Measurements from ENCODE around the gene SERPINE2.

Gene SERPINE2

GRCh38 chr2:224042191-224042696, 3.2 kb upstream of the SERPINE2 start:
- no peak for DNase-seq

DNA sequence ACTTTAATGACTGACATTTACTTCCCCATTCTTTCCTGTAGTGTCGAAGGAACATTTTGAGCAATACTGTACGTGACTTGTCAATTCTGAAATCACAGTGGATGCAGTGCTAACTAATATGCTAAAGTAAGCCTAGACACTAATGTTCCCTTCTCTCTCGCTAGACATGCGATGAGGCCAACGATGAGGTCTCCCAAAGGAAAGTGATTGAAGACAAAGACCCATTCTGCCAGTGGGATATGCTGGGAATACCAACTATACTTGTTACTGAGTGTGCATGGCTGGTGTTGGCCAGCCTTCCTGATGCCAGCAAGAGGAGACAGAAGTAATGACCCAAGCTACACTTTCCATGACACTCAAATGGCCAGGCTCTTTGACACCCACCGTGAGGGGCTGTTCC, 2.5 kb upstream of the SERPINE2 start:
- DNase-seq: no peak

DNA sequence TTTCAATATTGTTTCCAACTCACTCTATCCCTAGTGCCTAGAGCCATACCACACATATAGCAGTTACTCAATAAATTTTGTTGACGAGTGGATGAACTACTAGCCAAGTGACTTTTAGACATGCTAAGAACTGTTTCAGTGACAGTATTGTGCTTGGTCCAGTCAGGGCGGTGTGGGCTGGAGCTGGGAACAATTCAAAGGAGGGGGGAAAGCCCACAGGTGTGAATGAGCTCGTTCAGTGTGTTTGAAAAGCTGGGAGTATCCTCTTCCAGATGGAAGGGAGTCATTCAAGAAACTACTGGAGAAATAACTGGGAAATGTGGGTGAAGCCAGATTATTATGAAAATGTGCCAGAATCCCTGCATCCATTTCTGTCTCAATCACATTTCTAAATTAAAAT, 1.7 kb upstream of the SERPINE2 start:
- no peak for DNase-seq

- no peak for DNase-seq
Observed at GRCh38 chr2:224039770-224040440, 819 bp upstream of the SERPINE2 start.

- DNase-seq: no peak
Observed at GRCh38 chr2:224038830-224039079, 331 bp downstream of the SERPINE2 start.

DNA sequence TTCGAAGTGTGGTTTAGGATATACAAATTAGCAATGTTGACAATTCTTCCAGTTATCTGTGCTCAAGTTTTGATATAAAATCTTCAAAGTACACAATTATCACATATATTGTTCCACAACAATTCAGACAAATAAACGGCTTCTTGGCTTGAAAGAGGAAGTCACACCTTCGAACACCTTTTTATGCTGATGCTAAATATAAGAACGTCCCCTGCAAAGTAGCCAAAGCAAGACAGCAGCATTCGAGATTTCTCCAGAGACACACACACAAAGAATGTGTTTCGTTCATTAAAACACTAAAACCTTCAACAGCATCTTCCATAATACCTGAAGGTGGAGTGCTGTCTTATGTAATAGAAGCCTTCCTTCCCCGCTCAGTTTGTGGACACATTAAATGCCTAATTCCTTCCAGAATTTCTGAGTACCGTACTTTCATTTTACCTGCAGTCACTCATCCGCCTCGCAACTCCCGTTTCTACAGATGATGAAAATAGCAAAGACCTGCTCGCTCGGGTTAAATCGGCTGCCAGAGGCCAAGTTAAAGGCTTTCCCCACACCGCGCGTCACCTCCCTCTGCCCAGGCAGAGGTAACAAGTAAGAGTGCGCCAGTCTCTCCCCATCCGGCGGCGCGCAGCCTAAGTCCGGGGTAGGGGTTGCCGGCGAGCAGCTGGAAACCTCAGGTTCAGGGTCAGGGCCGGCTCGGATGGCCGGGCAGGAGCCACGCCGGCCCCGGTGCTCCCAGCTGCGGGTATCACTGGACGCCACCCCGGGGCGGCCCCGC, 847 bp downstream of the SERPINE2 start:
- DNase-seq: peak; percentile 27 to 29

DNA sequence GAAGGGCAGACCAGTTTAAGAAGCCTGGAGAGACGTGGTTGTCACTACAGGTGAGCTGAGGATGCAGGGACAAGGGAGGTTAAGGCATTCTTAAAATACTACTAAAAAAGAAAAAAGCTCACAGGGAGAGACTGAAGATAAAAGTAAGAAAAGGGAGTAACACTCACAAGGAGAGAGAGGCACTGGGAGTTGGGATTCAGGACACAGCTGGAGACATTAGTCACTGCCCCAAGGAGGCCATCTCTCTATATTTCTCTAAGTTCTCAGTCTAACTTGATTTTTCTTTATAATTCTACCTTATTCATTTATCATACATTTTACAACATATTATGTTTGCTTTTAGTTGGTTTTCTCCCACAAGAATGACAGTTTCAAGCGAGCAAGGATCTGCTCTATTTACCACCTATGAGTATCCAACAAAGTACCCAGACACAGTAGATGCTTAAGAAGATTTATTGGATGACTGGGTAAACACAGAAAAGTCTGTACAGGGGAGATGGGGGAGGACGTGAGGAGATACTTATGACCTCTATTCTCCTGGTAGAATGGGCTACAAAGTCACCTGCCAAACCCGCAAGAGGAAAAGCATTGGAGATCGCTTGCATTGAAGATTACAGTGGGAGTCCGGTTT, 2.2 kb downstream of the SERPINE2 start:
- DNase-seq: no peak

- no peak for DNase-seq
Observed at GRCh38 chr2:224034017-224034416, 5.1 kb downstream of the SERPINE2 start.

GRCh38 chr2:224033601-224034000, 5.5 kb downstream of the SERPINE2 start:
- DNase-seq: no peak

DNA sequence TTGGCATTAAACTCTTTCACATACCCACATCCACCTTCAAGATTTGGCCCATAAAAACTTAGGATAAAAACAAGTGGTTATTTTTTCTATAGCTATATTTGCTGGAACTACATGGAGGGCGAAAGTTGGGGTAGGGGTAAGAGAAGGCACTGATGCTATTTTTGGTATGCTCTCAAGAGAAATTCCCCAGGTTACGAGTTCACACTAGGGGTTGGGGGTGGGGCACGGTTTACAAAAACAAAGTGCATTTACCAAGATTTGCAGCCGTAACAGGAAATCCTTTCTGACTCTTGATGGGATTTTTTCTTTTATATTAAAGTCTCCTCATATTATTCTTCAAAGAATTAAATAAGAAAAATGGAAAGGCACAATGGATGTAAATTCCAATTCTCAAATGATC, 6.8 kb downstream of the SERPINE2 start:
- DNase-seq: no peak

- DNase-seq: no peak
Observed at GRCh38 chr2:224031358-224031970, 7.6 kb downstream of the SERPINE2 start.

DNA sequence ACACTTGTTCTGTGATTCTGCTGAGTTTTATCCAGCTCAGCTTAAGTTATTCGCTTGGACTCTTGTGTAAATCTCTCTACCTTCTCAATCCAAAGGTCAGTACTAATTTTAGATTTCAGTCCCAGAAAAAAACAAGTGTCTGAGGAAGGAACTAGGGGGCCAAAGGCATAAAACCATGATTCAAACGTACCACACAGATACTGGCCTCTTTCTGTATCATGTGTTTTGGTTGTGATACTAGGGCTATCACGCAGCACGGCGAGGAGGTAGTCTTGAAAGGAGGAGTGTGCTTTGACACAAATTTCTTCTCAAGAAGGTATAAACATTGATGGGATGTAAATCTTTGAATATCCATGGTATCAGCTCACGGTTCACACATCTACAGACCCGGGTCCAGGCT, 8.3 kb downstream of the SERPINE2 start:
- DNase-seq: no peak

DNA sequence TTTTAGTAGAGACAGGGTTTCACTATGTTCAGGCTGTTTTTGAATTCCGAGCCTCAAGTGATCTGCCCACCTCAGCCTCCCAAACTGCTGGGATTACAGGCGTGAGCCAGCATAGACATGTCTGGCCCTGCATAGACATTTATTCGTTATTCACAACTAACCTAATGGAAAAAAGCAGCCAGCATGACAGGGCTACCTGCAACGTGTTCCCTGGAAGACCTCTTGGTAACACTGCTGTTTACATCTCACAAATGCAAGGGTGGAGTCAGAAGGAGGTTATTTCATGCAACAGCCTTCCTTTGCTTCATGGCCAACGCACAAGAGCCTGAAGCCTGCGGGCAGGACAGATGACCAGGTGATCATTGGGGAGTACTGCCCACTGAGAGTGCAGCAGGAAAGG, 9.2 kb downstream of the SERPINE2 start:
- DNase-seq: no peak

- DNase-seq: no peak
Observed at GRCh38 chr2:224027931-224028330, 11.2 kb downstream of the SERPINE2 start.

- no peak for DNase-seq
Observed at GRCh38 chr2:224027070-224027469, 12.0 kb downstream of the SERPINE2 start.

DNA sequence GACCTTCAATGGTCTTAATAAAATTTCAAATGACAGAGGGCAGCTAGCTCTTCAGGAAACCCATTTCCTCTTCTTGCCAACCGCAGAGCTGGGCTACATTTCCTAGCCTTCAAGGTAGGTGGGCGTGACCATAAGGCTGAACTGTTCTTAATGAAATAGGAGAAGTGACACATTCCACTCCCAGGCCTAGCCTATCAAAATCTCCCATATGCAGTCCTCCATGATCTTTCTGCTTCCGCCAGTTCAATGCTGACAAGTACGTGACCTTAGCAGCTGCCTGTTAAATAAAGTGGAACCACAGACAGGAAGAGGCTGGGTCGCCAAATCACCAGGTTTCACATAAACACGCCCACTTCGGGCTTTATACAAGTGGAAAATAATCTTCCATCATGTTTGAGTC, 13.2 kb downstream of the SERPINE2 start:
- peak; percentile 43 to 59 for DNase-seq

DNA sequence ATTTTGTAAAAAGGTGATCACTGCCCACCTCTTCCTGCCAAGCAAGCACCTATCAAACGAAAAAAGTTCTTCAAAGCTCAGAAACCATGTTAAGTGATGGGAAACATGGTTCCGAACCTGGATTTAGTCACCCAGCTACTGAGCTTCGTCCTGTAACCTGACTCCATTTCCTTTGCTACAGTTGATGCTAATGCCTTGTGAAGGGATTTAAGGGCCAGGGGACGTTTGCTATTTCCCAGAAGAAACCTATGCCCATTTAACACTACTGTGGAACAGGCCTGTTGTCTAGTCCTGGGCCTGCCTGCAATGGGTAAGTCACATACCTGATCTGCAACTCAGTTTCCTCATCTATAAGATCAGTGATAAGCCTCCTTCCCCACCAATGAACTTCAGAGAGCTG, 14.8 kb downstream of the SERPINE2 start:
- no peak for DNase-seq

DNA sequence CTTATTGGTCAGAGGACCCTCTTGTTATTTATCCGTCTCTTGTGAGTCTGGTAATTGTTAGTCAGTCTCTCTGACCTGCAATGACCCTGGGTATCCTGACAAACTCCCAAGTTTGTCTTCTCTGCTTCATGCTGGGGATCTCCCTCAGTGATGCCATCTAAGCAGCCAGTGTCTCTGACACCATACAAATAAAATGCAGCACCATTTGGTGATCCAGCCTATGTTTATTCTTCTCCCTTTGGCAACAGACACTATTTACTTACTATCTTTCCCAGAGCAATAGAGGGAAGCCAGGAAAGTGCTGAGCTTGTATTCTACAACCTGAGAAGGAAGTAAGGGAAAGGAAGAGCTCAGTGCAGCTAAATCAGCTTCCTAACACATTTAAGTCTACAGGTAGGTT, 15.9 kb downstream of the SERPINE2 start:
- DNase-seq: no peak

GRCh38 chr2:224022486-224022885, 16.6 kb downstream of the SERPINE2 start:
- no peak for DNase-seq

DNA sequence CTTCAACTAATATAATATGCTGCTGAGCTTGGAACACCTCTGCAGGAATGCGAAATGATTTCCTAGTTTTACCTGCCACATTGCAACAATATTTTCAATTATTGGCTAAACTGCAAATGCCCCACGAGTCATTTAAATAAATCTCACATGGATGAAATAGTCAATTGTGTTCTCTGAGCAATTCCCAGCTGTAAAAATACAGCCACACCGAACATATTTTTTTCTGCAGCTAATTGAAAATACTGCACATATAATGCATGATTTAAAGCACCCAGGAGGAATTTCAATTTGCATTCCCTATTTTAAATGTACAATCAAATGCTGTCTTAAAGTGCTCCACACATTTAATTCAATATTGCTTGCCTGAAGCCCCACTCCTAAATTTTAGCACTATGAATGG, 18.6 kb downstream of the SERPINE2 start:
- no peak for DNase-seq

DNA sequence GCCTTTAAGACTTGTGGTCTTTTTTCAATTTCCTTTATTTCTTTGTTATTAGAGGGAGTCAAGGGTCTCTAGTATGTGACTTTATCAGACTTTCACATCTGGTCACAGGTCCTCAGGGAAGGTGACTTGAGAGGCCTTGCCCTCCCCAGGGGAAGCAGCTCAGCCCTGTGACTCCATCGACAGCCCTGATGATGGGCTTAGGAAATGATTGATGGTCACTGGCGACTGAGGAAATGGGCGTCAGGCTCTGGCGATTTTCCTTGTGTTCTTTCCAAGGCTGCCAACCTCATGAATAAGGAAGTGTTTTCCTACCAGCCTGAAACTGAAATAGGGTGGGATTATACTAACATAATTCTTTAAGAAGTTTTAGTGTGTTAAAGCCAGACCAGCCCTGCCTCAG, 21.1 kb downstream of the SERPINE2 start:
- no peak for DNase-seq

- DNase-seq: no peak
Observed at GRCh38 chr2:224016963-224017362, 22.1 kb downstream of the SERPINE2 start.

DNA sequence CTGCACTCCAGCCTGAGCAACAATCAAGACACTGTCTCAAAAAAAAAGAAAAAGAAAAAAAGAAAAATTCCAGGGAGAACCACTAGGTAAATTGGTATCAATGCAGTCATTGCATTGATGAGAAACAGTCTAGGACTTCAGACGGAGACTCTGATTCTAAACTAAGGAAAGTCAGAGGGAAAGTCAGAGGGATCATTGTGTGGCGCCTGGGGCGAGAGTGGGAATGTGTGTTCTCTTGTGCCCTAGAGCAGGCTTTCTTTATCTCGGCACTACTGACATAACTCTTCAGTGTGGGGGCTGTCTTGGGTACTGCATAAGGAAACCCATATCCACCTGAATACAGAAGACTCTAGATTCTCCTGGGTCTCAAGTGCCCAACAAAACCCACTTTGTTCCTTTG, 24.8 kb downstream of the SERPINE2 start:
- DNase-seq: no peak

GRCh38 chr2:224011837-224012236, 27.2 kb downstream of the SERPINE2 start:
- no peak for DNase-seq
